Measurements from ENCODE around the gene SIRPB2.

The SIRPB2 gene

GRCh38 chr20:1491281-1491840, at the start of gene SIRPB2:
Gene SIRPB2, minus strand, starts transcription at chr20:1491420. Its CDS starts 61 bp downstream, at chr20:1491359.
- no peak for FAIRE-seq

GRCh38 chr20:1539816-1540419, 48.7 kb upstream of the SIRPB2 start:
- no peak for FAIRE-seq

- FAIRE-seq = no peak
These were observed 47.4 kb upstream of the SIRPB2 start for GRCh38 chr20:1538655-1539054.

- FAIRE-seq = no peak
These were observed 46.5 kb upstream of the SIRPB2 start for GRCh38 chr20:1537731-1538058.

- no peak for FAIRE-seq
These were observed 45.9 kb upstream of the SIRPB2 start for GRCh38 chr20:1536893-1537730.

GRCh38 chr20:1535420-1536175, 44.4 kb upstream of the SIRPB2 start:
- FAIRE-seq = no peak

- no peak for FAIRE-seq
These were observed 43.3 kb upstream of the SIRPB2 start for GRCh38 chr20:1534526-1534925.

GRCh38 chr20:1533059-1533458, 41.8 kb upstream of the SIRPB2 start:
- FAIRE-seq = no peak

- FAIRE-seq = no peak
These were observed 37.6 kb upstream of the SIRPB2 start for GRCh38 chr20:1528811-1529210.

- no peak for FAIRE-seq
These were observed 36.7 kb upstream of the SIRPB2 start for GRCh38 chr20:1527923-1528322.

GRCh38 chr20:1526896-1527295, 35.7 kb upstream of the SIRPB2 start:
- no peak for FAIRE-seq

- FAIRE-seq = no peak
These were observed 35.1 kb upstream of the SIRPB2 start for GRCh38 chr20:1526310-1526709.

- no peak for FAIRE-seq
These were observed 32.8 kb upstream of the SIRPB2 start for GRCh38 chr20:1524004-1524403.

- FAIRE-seq = no peak
These were observed 25.8 kb upstream of the SIRPB2 start for GRCh38 chr20:1517010-1517409.

- FAIRE-seq = no peak
These were observed 22.6 kb upstream of the SIRPB2 start for GRCh38 chr20:1513801-1514200.

GRCh38 chr20:1509237-1509636, 18.0 kb upstream of the SIRPB2 start:
- FAIRE-seq = no peak

- FAIRE-seq = no peak
These were observed 17.4 kb upstream of the SIRPB2 start for GRCh38 chr20:1508574-1508973.

- no peak for FAIRE-seq
These were observed 16.1 kb upstream of the SIRPB2 start for GRCh38 chr20:1507276-1507675.

GRCh38 chr20:1505871-1506270, 14.7 kb upstream of the SIRPB2 start:
- no peak for FAIRE-seq

GRCh38 chr20:1505361-1505760, 14.1 kb upstream of the SIRPB2 start:
- no peak for FAIRE-seq

- FAIRE-seq = no peak
These were observed 12.5 kb upstream of the SIRPB2 start for GRCh38 chr20:1503564-1504227.

- no peak for FAIRE-seq
These were observed 9.3 kb upstream of the SIRPB2 start for GRCh38 chr20:1500496-1500895.
